NT2/D1 (cell line): ENCODE data around the gene ATRIP.
A peak's percentile ranks its signal among the peaks of the same experiment; 100 is the strongest.

Source experiments
- DNase-seq: peaks from one replicate; pipeline ENCODE4 v3.0.0-alpha.2; 2011; ENCODE audit warnings: low read depth, low spot score
- H3K27me3 ChIP-seq: 2 replicates; pipeline ENCODE4 v1.6.0; 2011; ENCODE audit warnings: mild to moderate bottlenecking; ENCODE audit not compliant: insufficient read length, insufficient read depth
- H3K36me3 ChIP-seq: 2 replicates; pipeline ENCODE4 v1.6.1; 2011; ENCODE audit warnings: mild to moderate bottlenecking, low read length, mixed read lengths; ENCODE audit not compliant: insufficient read depth, insufficient read length
- H3K4me1 ChIP-seq: 2 replicates; pipeline ENCODE4 v1.5.1; 2011; ENCODE audit not compliant: insufficient read depth, insufficient read length
- H3K4me3 ChIP-seq: 2 replicates; pipeline ENCODE4 v1.5.1; 2011; ENCODE audit warnings: low read depth; ENCODE audit not compliant: insufficient read length
- H3K9ac ChIP-seq: 2 replicates; pipeline ENCODE4 v1.6.0; 2011; ENCODE audit warnings: low read depth; ENCODE audit not compliant: insufficient read length
- H3K9me3 ChIP-seq: 2 replicates; pipeline ENCODE4 v1.5.1; 2011; ENCODE audit warnings: mild to moderate bottlenecking, low read length; ENCODE audit not compliant: insufficient read depth
- SUZ12 ChIP-seq: IDR thresholded peaks from 2 replicates; pipeline ENCODE4 v1.6.1; 2011; ENCODE audit not compliant: insufficient read length, insufficient read depth; ENCODE audit errors: extremely low read depth
- YY1 ChIP-seq: IDR thresholded peaks from 2 replicates; pipeline ENCODE4 v1.6.1; 2011; ENCODE audit not compliant: insufficient read length, insufficient read depth
- ZNF274 ChIP-seq: IDR thresholded peaks from 2 replicates; pipeline ENCODE4 v1.6.1; 2011; ENCODE audit warnings: mild to moderate bottlenecking, low read depth, low read length

ATRIP gene

DNA sequence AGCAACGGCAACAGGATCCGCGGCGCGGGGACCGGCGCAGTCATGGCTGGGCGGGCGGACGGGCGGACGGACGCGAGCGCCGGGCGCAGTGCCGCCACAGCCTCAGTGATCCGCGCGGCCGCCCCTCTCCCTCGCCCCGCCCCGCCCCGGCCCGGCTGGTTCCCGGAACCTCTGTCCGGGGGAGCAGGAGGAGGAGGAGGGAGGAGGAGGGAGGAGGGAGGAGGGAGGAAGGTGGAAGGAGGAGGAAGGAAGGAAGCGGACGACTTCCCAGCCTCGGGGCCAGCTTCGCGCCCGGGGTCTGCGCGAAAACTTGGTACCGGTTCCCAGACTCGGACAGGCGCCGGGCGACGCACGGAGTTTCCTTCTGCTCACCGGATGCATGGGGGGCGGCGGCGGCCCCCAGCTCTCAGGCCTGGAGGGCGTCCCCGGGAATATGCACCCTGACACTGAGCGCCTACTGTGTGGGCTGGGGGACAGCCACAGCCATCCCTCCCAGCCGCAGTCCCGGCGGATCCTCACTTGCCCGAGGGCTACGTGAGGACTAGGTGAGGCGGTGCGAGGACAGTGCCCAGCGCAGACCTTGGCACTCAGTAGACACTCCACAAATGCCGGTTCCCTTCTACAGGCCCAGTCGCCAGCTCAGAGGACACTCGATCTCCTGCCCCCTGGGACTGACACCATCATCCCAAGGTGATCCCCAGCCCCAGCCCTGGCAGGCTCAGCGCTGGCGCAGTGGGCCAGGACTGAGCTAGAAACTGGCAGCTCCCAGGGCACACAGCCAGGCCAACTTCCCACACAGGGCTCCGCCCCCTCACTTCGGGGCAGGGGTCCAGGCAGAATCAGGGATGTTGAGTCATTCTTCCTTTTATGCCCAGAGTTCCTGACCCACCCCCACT is 57.8 kb downstream of the ATRIP start, which contains the start of gene SHISA5:
Gene SHISA5, minus strand, starts transcription at position 124 of the 896 bp plus-strand sequence. Its CDS starts 80 bp downstream, at position 44.
- Histone ChIP-seq H3K36me3 (peaks cover 14% of the 10 kb centered on the region), H3K4me1 (peaks cover 32% of the 10 kb centered on the region)
- peak; percentile 16 for DNase-seq

GRCh38 chr3:48505146-48505545 is 58.6 kb downstream of the ATRIP start:
- H3K9me3 ChIP-seq: no peaks in the 10 kb centered on the region
- H3K27me3 ChIP-seq: peaks cover 12% of the 10 kb centered on the region
- TF ChIP-seq YY1 (no peak), ZNF274 (no peak), SUZ12 (no peak)
- peaks cover 10% of the 10 kb centered on the region for H3K36me3 ChIP-seq
- no peak for DNase-seq
- no peak overlapping the region for H3K9ac ChIP-seq
- H3K4me1 ChIP-seq: peaks cover 32% of the 10 kb centered on the region
- H3K4me3 ChIP-seq: no peak overlapping the region

More for the DNA sequence above, 57.8 kb downstream of the ATRIP start, which contains the start of gene SHISA5:
- Histone ChIP-seq H3K27me3 (peaks cover 12% of the 10 kb centered on the region), H3K4me3 (peak within 1 kb of the TSS; percentile 72), H3K9ac (peak within 1 kb of the TSS; percentile 93), H3K9me3 (no peaks in the 10 kb centered on the region)
- TF ChIP-seq YY1 (no peak), ZNF274 (no peak), SUZ12 (no peak)

DNA sequence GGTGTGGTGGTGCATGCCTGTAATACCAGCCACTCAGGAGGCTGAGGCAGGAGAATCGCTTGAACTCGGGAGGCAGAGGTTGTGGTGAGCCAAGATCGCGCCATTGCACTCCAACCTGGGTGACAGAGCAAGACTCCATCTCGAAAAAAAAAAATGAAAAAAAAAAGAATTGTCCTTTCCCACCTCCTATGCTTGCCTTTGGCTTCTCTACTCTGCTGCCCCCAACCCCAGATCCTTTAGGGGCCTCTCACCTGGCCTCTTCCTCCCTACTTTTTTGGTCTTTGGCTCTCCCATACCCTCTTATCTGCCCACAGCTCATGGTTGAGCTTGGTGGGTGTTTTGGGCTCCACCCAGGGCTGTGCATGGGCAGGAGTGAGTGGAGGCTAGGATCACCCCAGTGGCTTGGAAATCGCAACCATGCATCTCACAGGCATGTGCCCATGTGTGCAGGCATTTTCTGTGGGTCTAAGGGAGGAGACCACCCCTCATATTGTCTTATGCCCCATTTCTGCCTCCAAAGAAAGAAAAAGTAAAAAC is 59.5 kb downstream of the ATRIP start:
- Histone ChIP-seq H3K9ac (no peak overlapping the region), H3K9me3 (no peaks in the 10 kb centered on the region), H3K27me3 (peaks cover 12% of the 10 kb centered on the region)

GRCh38 chr3:48507256-48508061 is 60.9 kb downstream of the ATRIP start:
- peak; percentile 74 for DNase-seq
- H3K4me3 ChIP-seq: no peak overlapping the region
- H3K9me3 ChIP-seq: no peaks in the 10 kb centered on the region
- TF ChIP-seq YY1 (no peak), SUZ12 (no peak), ZNF274 (no peak)
- H3K4me1 ChIP-seq: peaks cover 20% of the 10 kb centered on the region
- H3K36me3 ChIP-seq: no peaks in the 10 kb centered on the region
- H3K9ac ChIP-seq: no peak overlapping the region
- H3K27me3 ChIP-seq: peaks cover 12% of the 10 kb centered on the region

More for the DNA sequence above, 59.5 kb downstream of the ATRIP start:
- DNase-seq: no peak
- TF ChIP-seq YY1: no peak
- no peak for TF ChIP-seq ZNF274
- TF ChIP-seq SUZ12: no peak
- Histone ChIP-seq H3K4me1 (peaks cover 29% of the 10 kb centered on the region), H3K4me3 (no peak overlapping the region), H3K36me3 (peaks cover 2% of the 10 kb centered on the region)

DNA sequence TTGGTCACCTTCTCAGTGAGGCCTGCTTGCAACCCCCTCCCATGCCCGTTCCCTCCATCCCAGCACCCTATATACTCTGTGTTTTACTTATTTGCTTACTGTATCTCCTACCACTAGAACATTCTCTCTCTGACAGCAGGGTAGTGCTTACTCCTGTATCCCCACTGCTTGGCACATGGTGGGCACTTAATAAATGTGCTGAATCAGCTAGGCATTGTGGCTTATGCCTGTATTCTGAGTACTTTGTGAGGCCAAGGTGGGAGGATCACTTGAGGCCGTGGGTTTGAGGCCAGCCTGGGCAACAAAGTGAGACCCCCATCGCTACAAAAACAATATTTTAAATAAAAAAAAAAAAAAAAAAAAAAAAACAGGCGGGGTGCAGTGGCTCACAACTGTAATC is 65.0 kb downstream of the ATRIP start:
- no peaks in the 10 kb centered on the region for H3K36me3 ChIP-seq
- no peaks in the 10 kb centered on the region for H3K27me3 ChIP-seq
- H3K9ac ChIP-seq: no peak overlapping the region
- H3K4me3 ChIP-seq: no peak overlapping the region
- H3K4me1 ChIP-seq: peaks cover 2% of the 10 kb centered on the region
- no peak for DNase-seq
- TF ChIP-seq ZNF274 (no peak), SUZ12 (no peak), YY1 (no peak)
- no peaks in the 10 kb centered on the region for H3K9me3 ChIP-seq

- Histone ChIP-seq H3K4me3 (no peak overlapping the region), H3K36me3 (peaks cover 5% of the 10 kb centered on the region), H3K27me3 (no peaks in the 10 kb centered on the region), H3K4me1 (peaks cover 2% of the 10 kb centered on the region), H3K9ac (no peak overlapping the region), H3K9me3 (no peaks in the 10 kb centered on the region)
- TF ChIP-seq SUZ12: no peak
- TF ChIP-seq YY1: no peak
- TF ChIP-seq ZNF274: no peak
- DNase-seq: no peak
Observed at GRCh38 chr3:48514431-48515227, 68.1 kb downstream of the ATRIP start.
